CD4-positive, alpha-beta T cell (primary cell): ENCODE results near the gene PGK1. TPM values are rescaled to one million over a fixed set of nuclear protein-coding genes. Genes with fewer than 3 reads are reported as not detected.

Source experiments
- ATAC-seq: fragments of 200-7000 bp; cut with Tn5 transposase; one replicate; pipeline ENCODE4 v1.10.0; 2022; ENCODE audit warnings: mild to moderate bottlenecking; ENCODE audit not compliant: poor library complexity
- CTCF ChIA-PET: fragments of 350-600 bp; sonication (Branson Sonifier 250); formaldehyde crosslinking; loops from one replicate; lab custom pipeline; 2021; ENCODE audit warnings: antibody characterized with exemption, inconsistent platforms; lab: Charles Lee
- POLR2A ChIA-PET: fragments of 350-600 bp; sonication (Branson Sonifier 250); formaldehyde crosslinking; loops from one replicate; lab custom pipeline; 2021; ENCODE audit warnings: antibody characterized with exemption, inconsistent platforms; lab: Charles Lee
- DNase-seq, 14 experiments: peaks; one replicate each; pipeline ENCODE4 v3.0.0-alpha.2; 2013 to 2020; ENCODE audit warnings: mixed read lengths in 2 of 14
- H3K27ac ChIP-seq, 2 donors: one replicate each; pipeline versions ENCODE4 v1.5.1 to v1.7.0; 2013; ENCODE audit warnings: low read length in 2 of 2, low read depth in 1 of 2, mild to moderate bottlenecking in 1 of 2
- H3K27me3 ChIP-seq, 2 experiments: 1 replicate in 1 of 2; 2 replicates in 1 of 2; pipeline versions ENCODE4 v1.6.1 to v1.7.0; 2013; ENCODE audit warnings: low read length in 2 of 2, control low read depth in 1 of 2, mild to moderate bottlenecking in 1 of 2, moderate library complexity in 1 of 2; ENCODE audit not compliant: insufficient read depth in 2 of 2, control insufficient read depth in 1 of 2
- H3K36me3 ChIP-seq: one replicate; pipeline ENCODE4 v1.6.1; 2013; ENCODE audit warnings: low read length, control low read depth; ENCODE audit not compliant: insufficient read depth
- H3K4me1 ChIP-seq: one replicate; pipeline ENCODE4 v1.6.1; 2013; ENCODE audit warnings: low read length, control low read depth; ENCODE audit not compliant: insufficient read depth
- H3K4me3 ChIP-seq: one replicate; pipeline ENCODE4 v1.5.1; 2013; ENCODE audit warnings: mild to moderate bottlenecking, low read length, moderate library complexity
- H3K9me3 ChIP-seq, 2 experiments: 1 replicate in 1 of 2; 2 replicates in 1 of 2; pipeline versions ENCODE4 v1.6.1 to v1.7.0; 2013; ENCODE audit warnings: low read length in 2 of 2, mild to moderate bottlenecking in 2 of 2, control low read depth in 1 of 2, moderate library complexity in 1 of 2; ENCODE audit not compliant: control insufficient read depth in 1 of 2, insufficient read depth in 1 of 2
- H3K27ac Mint-ChIP-seq: one replicate; pipeline ENCODE4 v1.8.0; 2020; ENCODE audit warnings: mixed read lengths
- H3K27me3 Mint-ChIP-seq: one replicate; pipeline ENCODE4 v1.8.0; 2021; ENCODE audit warnings: mixed read lengths
- H3K36me3 Mint-ChIP-seq: one replicate; pipeline ENCODE4 v1.8.0; 2021; ENCODE audit warnings: low read depth, mixed read lengths
- H3K4me1 Mint-ChIP-seq: one replicate; pipeline ENCODE4 v1.8.0; 2021; ENCODE audit warnings: low read depth, mixed read lengths
- H3K4me3 Mint-ChIP-seq: one replicate; pipeline ENCODE4 v1.8.0; 2020; ENCODE audit warnings: mild to moderate bottlenecking, mixed read lengths
- H3K9me3 Mint-ChIP-seq: one replicate; pipeline ENCODE4 v1.8.0; 2020; ENCODE audit warnings: mixed read lengths
- CTCF ChIP-seq: fragments of 200-600 bp; IDR thresholded peaks from one replicate; pipeline ENCODE4 v1.8.0; 2022; ENCODE audit warnings: antibody characterized with exemption, mild to moderate bottlenecking
- intact Hi-C, 2 experiments: fragments of 100-400 bp; cut with DNase I in 1 of 2; cut with micrococcal nuclease in 1 of 2; formaldehyde crosslinking; loops; one replicate each; pipeline versions ENCODE4 v1.15.1 to v1.9.0; 2023 to 2025; cut with DNase I, micrococcal nuclease
- total RNA-seq, 174 experiments: library from RNA in 2 of 174; stranded (reverse) in 2 of 174; gene quantifications; one replicate each; pipeline ENCODE4 v1.2.3 and lab custom pipeline; 2021 to 2026

PGK1 gene
- total RNA-seq, 2 experiments from 2014 or later = 267 to 281 TPM

DNA sequence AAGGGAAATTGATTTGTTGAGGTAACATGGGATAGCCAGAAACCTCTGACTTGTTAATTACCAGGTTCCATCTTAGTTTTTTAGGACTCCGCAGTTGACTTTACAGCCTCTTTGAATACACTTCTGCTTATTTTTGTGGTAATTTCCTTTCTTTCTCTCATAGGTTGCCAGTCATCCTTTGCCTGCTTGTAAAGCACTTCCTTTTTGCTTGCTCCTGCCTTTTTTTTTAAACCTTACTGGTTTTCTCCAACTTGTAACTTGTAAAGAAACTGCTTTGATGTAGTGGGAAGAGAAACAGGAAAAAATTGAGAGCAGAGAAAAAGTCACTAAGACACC lies 2.6 kb downstream of the PGK1 start:
- H3K4me1 Mint-ChIP-seq = peaks cover 72% of the 10 kb centered on the region
- no peak for TF ChIP-seq CTCF
- peak overlapping the region in 1 of 2 donors; percentile 76 for H3K27ac ChIP-seq

GRCh38 chrX:78109458-78109857 lies 5.4 kb downstream of the PGK1 start:
- POLR2A ChIA-PET = interaction anchor here (1.1 kb wide), 1 partner anchor 21 kb away, joined by 3 read pairs; no protein-coding TSS in a partner anchor
- ATAC-seq = no peak
- Mint-ChIP-seq H3K4me3 (peak overlapping the region; percentile 68), H3K27ac (peak overlapping the region; percentile 99), H3K4me1 (peaks cover 71% of the 10 kb centered on the region), H3K27me3 (no peaks in the 10 kb centered on the region), H3K9me3 (no peaks in the 10 kb centered on the region), H3K36me3 (peaks cover 81% of the 10 kb centered on the region)
- intact Hi-C loops = loop anchor here (5.0 to 10.0 kb wide), 5 partner anchors 37 to 405 kb away; partner anchors contain the start of gene ATRX (in 1 of the 2)
- TF ChIP-seq CTCF = no peak
- no peaks in the 10 kb centered on the region for H3K9me3 ChIP-seq
- H3K4me1 ChIP-seq = peaks cover 37% of the 10 kb centered on the region
- no peak overlapping the region for H3K27ac ChIP-seq
- CTCF ChIA-PET = interaction anchor here (1.4 kb wide), 1 partner anchor 11 kb away, joined by 3 read pairs; no protein-coding TSS in a partner anchor
- peak in 1 of 14 experiments; percentile 18 for DNase-seq
- no peaks in the 10 kb centered on the region for H3K27me3 ChIP-seq
- peaks cover 50% of the 10 kb centered on the region for H3K36me3 ChIP-seq
- no peak overlapping the region for H3K4me3 ChIP-seq

More for the DNA sequence above, 2.6 kb downstream of the PGK1 start:
- CTCF ChIA-PET = no interaction called here
- no peak for DNase-seq
- Histone ChIP-seq H3K4me3 (peak overlapping the region; percentile 98), H3K36me3 (peaks cover 23% of the 10 kb centered on the region), H3K4me1 (peaks cover 40% of the 10 kb centered on the region), H3K9me3 (no peaks in the 10 kb centered on the region), H3K27me3 (no peaks in the 10 kb centered on the region)
- H3K27ac Mint-ChIP-seq = peak overlapping the region; percentile 99
- POLR2A ChIA-PET = interaction anchor here (1.4 to 4.3 kb wide), 4 partner anchors 18 to 211 kb away, joined by 3 to 21 read pairs (median 12); partner anchors contain the start of genes COX7B, MAGT1 and TAF9B
- H3K9me3 Mint-ChIP-seq = no peaks in the 10 kb centered on the region
- H3K36me3 Mint-ChIP-seq = peaks cover 53% of the 10 kb centered on the region
- no peak for ATAC-seq
- no peaks in the 10 kb centered on the region for H3K27me3 Mint-ChIP-seq
- intact Hi-C loops = loop anchor here (5.0 to 10.0 kb wide), 5 partner anchors 34 to 408 kb away; partner anchors contain the start of gene ATRX (in 1 of the 2)
- peak overlapping the region; percentile 98 for H3K4me3 Mint-ChIP-seq

GRCh38 chrX:78111140-78111931 lies 7.3 kb downstream of the PGK1 start:
- intact Hi-C loops = no loop called here
- Mint-ChIP-seq H3K9me3 (no peaks in the 10 kb centered on the region), H3K36me3 (peaks cover 81% of the 10 kb centered on the region), H3K27ac (no peak overlapping the region), H3K27me3 (no peaks in the 10 kb centered on the region), H3K4me3 (peak overlapping the region; percentile 25), H3K4me1 (peaks cover 74% of the 10 kb centered on the region)
- no peak for TF ChIP-seq CTCF
- DNase-seq (no peak), ATAC-seq (no peak)
- Histone ChIP-seq H3K4me3 (no peak overlapping the region), H3K27ac (no peak overlapping the region), H3K9me3 (no peaks in the 10 kb centered on the region), H3K27me3 (no peaks in the 10 kb centered on the region), H3K36me3 (peaks cover 66% of the 10 kb centered on the region), H3K4me1 (peaks cover 39% of the 10 kb centered on the region)
- POLR2A ChIA-PET = no interaction called here
- CTCF ChIA-PET = no interaction called here
